HG02938 (cell line): ENCODE results near the gene NSUN5.
"Not testable (repeated sequence)": the region's sequence is repeated elsewhere in the genome, so short reads cannot be mapped to it uniquely, and the experiment has no call there.

Experiments
- ATAC-seq: cut with Tn5 transposase; IDR thresholded peaks from one replicate; pipeline ENCODE4 v1.9.1; 2021; ENCODE audit warnings: mild to moderate bottlenecking, moderate library complexity; ENCODE audit not compliant: unreplicated experiment

NSUN5 gene

GRCh38 chr7:73297706-73298105 is 10.9 kb downstream of the NSUN5 start:
- ATAC-seq: not testable (repeated sequence)

DNA sequence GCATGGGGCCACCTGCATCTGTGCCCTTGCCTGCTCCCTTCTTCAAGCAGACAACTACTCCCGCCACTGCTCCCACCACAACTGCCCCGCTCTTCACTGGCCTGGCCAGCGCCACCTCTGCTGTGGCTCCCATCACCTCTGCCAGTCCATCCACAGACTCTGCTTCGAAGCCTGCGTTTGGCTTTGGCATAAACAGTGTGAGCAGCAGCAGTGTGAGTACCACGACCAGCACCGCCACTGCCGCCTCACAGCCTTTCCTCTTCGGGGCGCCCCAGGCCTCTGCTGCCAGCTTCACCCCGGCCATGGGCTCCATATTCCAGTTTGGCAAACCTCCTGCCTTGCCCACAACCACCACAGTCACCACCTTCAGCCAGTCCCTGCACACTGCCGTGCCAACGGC is 11.4 kb downstream of the NSUN5 start:
- ATAC-seq: not testable (repeated sequence)

GRCh38 chr7:73277210-73277609 is 31.4 kb downstream of the NSUN5 start:
- not testable (repeated sequence) for ATAC-seq

- not testable (repeated sequence) for ATAC-seq
Measured at GRCh38 chr7:73267813-73268212, 40.8 kb downstream of the NSUN5 start.

DNA sequence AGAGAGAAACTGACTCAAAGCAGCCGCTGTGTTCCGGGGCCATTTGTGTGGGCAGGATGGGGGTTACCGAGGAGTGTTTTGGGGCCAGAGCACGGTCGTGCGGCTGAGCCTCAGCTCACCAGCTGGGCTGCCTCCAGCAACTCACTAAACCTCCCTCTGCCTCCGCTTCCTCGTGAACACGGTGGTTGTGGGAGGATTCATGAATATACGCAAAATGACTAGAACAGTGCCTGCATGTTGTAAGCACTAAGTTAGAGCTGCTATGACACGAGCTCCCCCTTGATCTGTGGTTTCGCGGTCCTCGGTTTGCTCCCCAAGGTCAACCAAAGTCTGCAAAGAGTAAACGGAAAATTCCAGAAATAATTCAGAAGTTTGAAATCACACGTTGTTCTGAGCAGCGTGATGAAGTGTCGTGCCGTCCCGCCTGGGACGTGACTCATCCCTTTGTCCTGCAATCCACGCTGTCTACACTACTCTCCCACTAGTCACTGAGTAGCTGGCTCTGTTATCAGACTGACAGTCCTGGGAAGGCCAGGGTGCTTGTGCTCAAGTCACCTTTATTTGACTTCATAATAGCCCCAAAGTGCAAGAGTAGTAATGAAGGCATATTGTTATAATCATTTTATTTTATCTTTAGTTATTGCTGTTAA is 41.8 kb downstream of the NSUN5 start:
- peak; percentile 70 for ATAC-seq

DNA sequence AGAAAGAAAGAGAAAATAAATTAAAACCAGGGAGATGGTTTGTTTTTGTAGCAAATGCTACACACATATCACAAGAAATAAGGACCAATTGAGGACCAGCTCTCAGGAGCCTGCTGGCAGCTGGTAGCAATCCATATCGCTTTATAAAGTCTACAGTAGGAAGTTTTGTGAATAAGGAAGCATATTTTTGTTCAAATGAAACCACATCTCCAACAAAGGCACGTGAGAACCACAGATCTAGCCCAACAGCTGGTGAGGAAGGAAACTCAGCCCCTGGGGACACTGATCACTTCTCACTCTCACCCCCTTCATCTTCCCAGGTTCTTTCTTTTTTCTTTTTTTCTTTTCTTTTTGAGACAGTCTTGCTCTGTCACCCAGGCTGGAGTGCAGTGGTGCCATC is 46.2 kb downstream of the NSUN5 start:
- ATAC-seq: not testable (repeated sequence)
